ENCODE measurements around the gene CRHR1.
A peak's percentile ranks its signal among the peaks of the same experiment; 100 is the strongest.
"Not testable (repeated sequence)": the region's sequence is repeated elsewhere in the genome, so short reads cannot be mapped to it uniquely, and the experiment has no call there.

The CRHR1 gene

GRCh38 chr17:45784293-45784740 lies at the start of gene CRHR1:
Gene CRHR1, plus strand, starts transcription at chr17:45784320. Its CDS starts 225 bp downstream, at chr17:45784545.
- Histone ChIP-seq H3K4me2 (peak within 1 kb of the TSS; percentile 93 to 100 (median 100)), H3K9me3 (replicated peaks in 1 of 11) (no peaks in the 10 kb centered on the region), H3K36me3 (no peaks in the 10 kb centered on the region), H3K27me3 (peaks cover 71 to 93% (median 81%) of the 10 kb centered on the region in 11 experiments), H3K4me1 (peaks cover 20 to 32% (median 23%) of the 10 kb centered on the region in 10 experiments), H3K27ac (no peak within 1 kb of the TSS), H3K4me3 (peak within 1 kb of the TSS; percentile 56 to 74 (median 65)), H3K9ac (peak within 1 kb of the TSS; percentile 22 to 71 (median 54); a peak in 17 of 22 replicates), H4K20me1 (peaks cover 0 to 60% (median 26%) of the 10 kb centered on the region in 11 experiments; a peak in 17 of 22 replicates)
- TF ChIP-seq Cebpa-rat (IDR thresholded peaks at IDR 0.05): no peak

- Histone ChIP-seq H3K4me1 (peaks cover 0 to under 1% (median 0%) of the 10 kb centered on the region in 10 experiments; a peak in 1 of 20 replicates), H4K20me1 (no peaks in the 10 kb centered on the region), H3K9me3 (replicated peaks in 1 of 11) (peaks cover 19 to 40% (median 28%) of the 10 kb centered on the region in 11 experiments), H3K4me2 (no peak overlapping the region), H3K36me3 (no peaks in the 10 kb centered on the region), H3K9ac (no peak overlapping the region), H3K4me3 (no peak overlapping the region), H3K27me3 (no peaks in the 10 kb centered on the region), H3K27ac (no peak overlapping the region)
- no peak for TF ChIP-seq Cebpa-rat (IDR thresholded peaks at IDR 0.05)
These were observed 49.5 kb upstream of the CRHR1 start for GRCh38 chr17:45734598-45734997.

- Histone ChIP-seq H3K36me3 (no peaks in the 10 kb centered on the region), H3K4me1 (peaks cover 0 to 6% (median 0%) of the 10 kb centered on the region in 10 experiments; a peak in 1 of 20 replicates), H3K9ac (no peak overlapping the region), H3K4me2 (no peak overlapping the region), H3K4me3 (no peak overlapping the region), H3K9me3 (replicated peaks in 1 of 11) (peaks cover 16 to 34% (median 22%) of the 10 kb centered on the region in 11 experiments), H3K27ac (no peak overlapping the region), H4K20me1 (no peaks in the 10 kb centered on the region), H3K27me3 (no peaks in the 10 kb centered on the region)
- TF ChIP-seq Cebpa-rat (IDR thresholded peaks at IDR 0.05): no peak
These were observed 48.6 kb upstream of the CRHR1 start for GRCh38 chr17:45735488-45735887.

GRCh38 chr17:45739786-45740185 lies 44.3 kb upstream of the CRHR1 start:
- H3K4me2 ChIP-seq: peak overlapping the region in 2 of 11 experiments; percentile 7 to 23; a peak in 1 of 22 replicates
- H3K9me3 ChIP-seq (replicated peaks in 1 of 11): peaks cover 0 to 24% (median 0%) of the 10 kb centered on the region in 11 experiments; a peak in 7 of 22 replicates
- H4K20me1 ChIP-seq: no peaks in the 10 kb centered on the region; a peak in 1 of 22 replicates
- no peak for TF ChIP-seq Cebpa-rat (IDR thresholded peaks at IDR 0.05)
- no peaks in the 10 kb centered on the region for H3K36me3 ChIP-seq
- no peak overlapping the region for H3K9ac ChIP-seq
- peaks cover 0 to 6% (median 0%) of the 10 kb centered on the region in 10 experiments; a peak in 1 of 20 replicates for H3K4me1 ChIP-seq
- H3K27me3 ChIP-seq: peaks cover 26 to 42% (median 38%) of the 10 kb centered on the region in 11 experiments
- H3K4me3 ChIP-seq: no peak overlapping the region
- no peak overlapping the region for H3K27ac ChIP-seq

GRCh38 chr17:45740553-45741330 lies 43.4 kb upstream of the CRHR1 start:
- H3K9me3 ChIP-seq (replicated peaks in 1 of 11): peaks cover 0 to 22% (median 0%) of the 10 kb centered on the region in 11 experiments; a peak in 4 of 22 replicates
- no peak overlapping the region for H3K4me3 ChIP-seq
- TF ChIP-seq Cebpa-rat (IDR thresholded peaks at IDR 0.05): no peak
- H3K4me2 ChIP-seq: 0 out of 22 replicates have a peak overlapping the region, but pooled peaks of 1 of the 11 experiments have one; percentile 2
- H4K20me1 ChIP-seq: no peaks in the 10 kb centered on the region; a peak in 1 of 22 replicates
- H3K9ac ChIP-seq: no peak overlapping the region
- H3K27me3 ChIP-seq: peaks cover 26 to 46% (median 40%) of the 10 kb centered on the region in 11 experiments
- peaks cover 0 to 6% (median 0%) of the 10 kb centered on the region in 10 experiments; a peak in 2 of 20 replicates for H3K4me1 ChIP-seq
- H3K27ac ChIP-seq: no peak overlapping the region
- H3K36me3 ChIP-seq: no peaks in the 10 kb centered on the region

GRCh38 chr17:45742251-45742650 lies 41.9 kb upstream of the CRHR1 start:
- Histone ChIP-seq H3K4me2 (no peak overlapping the region), H3K9ac (no peak overlapping the region), H3K27ac (no peak overlapping the region), H3K4me3 (no peak overlapping the region), H3K9me3 (replicated peaks in 1 of 11) (peaks cover 0 to 22% (median 0%) of the 10 kb centered on the region in 11 experiments; a peak in 4 of 22 replicates), H3K4me1 (peaks cover 0 to 6% (median 0%) of the 10 kb centered on the region in 10 experiments; a peak in 2 of 20 replicates), H3K27me3 (peaks cover 26 to 46% (median 40%) of the 10 kb centered on the region in 11 experiments), H4K20me1 (peaks cover 0 to 3% (median 0%) of the 10 kb centered on the region in 11 experiments; a peak in 1 of 22 replicates), H3K36me3 (no peaks in the 10 kb centered on the region)
- no peak for TF ChIP-seq Cebpa-rat (IDR thresholded peaks at IDR 0.05)

GRCh38 chr17:45743626-45744326 lies 40.3 kb upstream of the CRHR1 start:
- Histone ChIP-seq H3K27ac (no peak overlapping the region), H3K4me2 (no peak overlapping the region), H3K36me3 (no peaks in the 10 kb centered on the region), H3K9ac (no peak overlapping the region), H3K27me3 (peaks cover 26 to 46% (median 40%) of the 10 kb centered on the region in 11 experiments), H3K4me3 (no peak overlapping the region), H3K9me3 (replicated peaks in 1 of 11) (peaks cover 0 to 22% (median 0%) of the 10 kb centered on the region in 11 experiments; a peak in 4 of 22 replicates), H4K20me1 (peaks cover 0 to 3% (median 0%) of the 10 kb centered on the region in 11 experiments; a peak in 1 of 22 replicates), H3K4me1 (peaks cover 0 to 7% (median 0%) of the 10 kb centered on the region in 10 experiments; a peak in 5 of 20 replicates)
- no peak for TF ChIP-seq Cebpa-rat (IDR thresholded peaks at IDR 0.05)

- not testable (repeated sequence) for H3K9ac ChIP-seq, H3K4me2 ChIP-seq, H3K36me3 ChIP-seq, H3K4me3 ChIP-seq, H4K20me1 ChIP-seq, H3K27ac ChIP-seq
- Histone ChIP-seq H3K27me3 (peaks cover 26 to 46% (median 40%) of the 10 kb centered on the region in 11 experiments), H3K4me1 (peaks cover 0 to 15% (median 10%) of the 10 kb centered on the region in 10 experiments; a peak in 12 of 20 replicates), H3K9me3 (replicated peaks in 1 of 11) (peaks cover 0 to 22% (median 0%) of the 10 kb centered on the region in 11 experiments; a peak in 4 of 22 replicates)
- TF ChIP-seq Cebpa-rat (IDR thresholded peaks at IDR 0.05): peak in 4 of 11 experiments; percentile 38 to 54 (median 50); a peak in 6 of 22 replicates
These were observed 39.3 kb upstream of the CRHR1 start for GRCh38 chr17:45744826-45745225.
